Activated CD8-positive, alpha-beta memory T cell treated with anti-CD3 and anti-CD28 coated beads for 4 hours (primary cell): ENCODE results near the gene FBXO24.
"Not testable (repeated sequence)": the region's sequence is repeated elsewhere in the genome, so short reads cannot be mapped to it uniquely, and the experiment has no call there.

Experiments used
- DNase-seq, 2 donors: peaks; one replicate each; pipeline ENCODE4 v3.0.0-alpha.2; 2020; ENCODE audit warnings: low read depth in 2 of 2

Gene FBXO24, protein sequence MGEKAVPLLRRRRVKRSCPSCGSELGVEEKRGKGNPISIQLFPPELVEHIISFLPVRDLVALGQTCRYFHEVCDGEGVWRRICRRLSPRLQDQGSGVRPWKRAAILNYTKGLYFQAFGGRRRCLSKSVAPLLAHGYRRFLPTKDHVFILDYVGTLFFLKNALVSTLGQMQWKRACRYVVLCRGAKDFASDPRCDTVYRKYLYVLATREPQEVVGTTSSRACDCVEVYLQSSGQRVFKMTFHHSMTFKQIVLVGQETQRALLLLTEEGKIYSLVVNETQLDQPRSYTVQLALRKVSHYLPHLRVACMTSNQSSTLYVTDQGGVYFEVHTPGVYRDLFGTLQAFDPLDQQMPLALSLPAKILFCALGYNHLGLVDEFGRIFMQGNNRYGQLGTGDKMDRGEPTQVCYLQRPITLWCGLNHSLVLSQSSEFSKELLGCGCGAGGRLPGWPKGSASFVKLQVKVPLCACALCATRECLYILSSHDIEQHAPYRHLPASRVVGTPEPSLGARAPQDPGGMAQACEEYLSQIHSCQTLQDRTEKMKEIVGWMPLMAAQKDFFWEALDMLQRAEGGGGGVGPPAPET

DNA sequence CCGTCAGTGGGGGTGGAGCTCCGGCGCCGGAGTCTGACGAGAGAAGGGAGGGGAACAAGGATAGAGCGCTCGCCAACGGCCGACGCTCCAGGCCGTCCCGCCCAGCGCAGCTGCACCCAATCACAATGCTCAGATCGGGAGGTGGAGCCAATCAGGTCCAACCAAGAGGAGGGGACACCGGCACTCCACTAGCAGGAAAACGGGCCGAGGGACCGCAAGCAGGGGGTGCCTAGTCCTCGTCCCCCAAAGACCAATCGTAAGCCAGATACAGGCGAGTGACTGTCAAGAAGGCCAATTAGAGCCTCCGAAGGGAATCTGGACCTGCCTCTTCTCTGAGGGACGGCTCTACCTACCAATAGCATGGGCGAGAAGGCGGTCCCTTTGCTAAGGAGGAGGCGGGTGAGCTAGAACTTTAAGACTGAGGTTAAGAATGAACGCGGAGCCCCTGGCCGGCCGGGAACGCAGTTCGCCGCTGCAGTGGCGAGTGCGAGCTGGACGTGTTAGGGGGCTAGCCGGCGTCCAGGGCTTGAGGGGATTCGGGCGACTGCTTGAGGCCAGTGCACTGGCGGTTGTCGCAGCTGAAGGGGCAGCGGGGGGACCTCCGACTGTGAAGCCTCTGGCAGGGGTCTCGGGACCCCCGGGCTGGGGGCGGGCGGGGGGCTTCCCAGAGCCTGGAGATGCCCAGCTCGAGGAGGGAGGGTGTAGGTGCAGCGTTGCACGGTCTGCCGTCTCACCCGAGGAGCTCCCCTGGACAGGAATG is at the start of gene FBXO24:
TSS of gene FBXO24 (plus strand) at position 63 of the 760 bp plus-strand sequence. CDS start at position 361, 298 bp downstream.
- DNase-seq: peak; percentile 97 to 99

DNA sequence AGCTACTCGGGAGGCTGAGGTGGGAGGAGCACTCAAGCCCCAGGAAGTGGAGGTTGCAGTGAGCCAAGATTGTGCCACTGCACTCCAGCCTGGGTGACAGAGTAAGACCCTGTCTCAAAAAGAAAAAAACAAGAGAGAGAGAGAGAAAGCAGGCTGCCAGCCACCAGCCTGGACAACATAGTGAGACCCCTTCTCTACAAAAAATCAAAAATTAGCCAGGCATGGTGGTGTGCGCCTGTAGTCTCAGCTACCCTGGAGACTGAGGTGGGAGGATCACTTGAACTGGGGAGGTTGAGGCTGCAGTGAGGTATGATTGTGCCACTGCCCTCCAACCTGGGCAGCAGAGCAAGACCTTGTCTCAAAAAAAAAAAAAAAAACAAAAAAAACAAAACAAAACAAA is 49.4 kb upstream of the FBXO24 start:
- DNase-seq: not testable (repeated sequence)

DNA sequence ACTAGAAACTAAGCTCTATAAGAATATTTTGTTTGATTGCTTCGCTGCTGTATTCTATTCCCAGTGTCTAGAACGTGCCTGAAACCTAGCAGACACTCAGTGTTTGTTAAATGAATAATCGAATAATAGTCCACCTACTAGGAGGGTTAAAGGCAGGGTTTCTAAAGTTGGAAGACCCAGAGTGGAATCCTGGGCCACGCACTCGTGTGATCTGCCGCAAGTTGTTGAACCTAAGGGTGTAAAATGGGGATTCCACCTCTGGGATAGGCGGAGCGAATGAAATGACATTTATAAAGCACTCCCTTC is 47.8 kb upstream of the FBXO24 start:
- DNase-seq: no peak

DNA sequence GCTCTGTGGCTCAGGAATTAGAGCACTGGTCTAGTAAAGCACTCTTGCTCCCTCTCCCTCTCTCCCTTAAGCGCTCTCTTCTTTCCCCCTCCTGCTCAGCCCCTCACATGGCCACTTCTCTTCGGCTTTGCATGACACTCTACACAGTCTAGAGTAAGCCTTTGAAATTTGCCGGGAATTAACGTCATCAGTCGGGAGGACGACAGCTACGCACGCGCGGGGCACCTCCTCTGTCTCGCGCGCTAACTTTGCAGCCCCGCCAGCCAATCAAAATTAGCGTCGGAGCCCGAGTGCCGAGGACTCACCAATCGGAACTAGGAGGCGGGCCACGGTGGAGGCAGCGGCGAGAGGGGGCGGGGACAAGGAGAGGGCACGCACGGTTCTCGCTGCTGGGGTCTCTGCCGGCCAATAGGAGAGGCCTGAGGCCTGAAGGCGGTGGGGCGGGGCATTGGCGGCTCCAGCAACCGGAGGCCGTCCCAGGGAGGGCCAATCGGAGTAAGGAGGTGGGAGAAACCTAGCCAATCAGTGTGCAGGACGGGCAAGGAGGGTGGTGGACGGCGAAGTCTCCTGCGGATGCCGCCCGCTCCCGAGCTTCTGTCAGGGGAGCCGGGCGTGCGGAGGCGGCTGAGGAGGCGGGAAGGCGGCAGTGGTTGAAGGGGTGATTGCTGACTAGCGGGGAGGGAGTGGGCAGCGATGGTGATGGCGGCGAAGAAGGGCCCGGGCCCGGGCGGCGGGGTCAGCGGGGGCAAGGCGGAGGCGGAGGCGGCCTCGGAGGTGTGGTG is 47.3 kb upstream of the FBXO24 start, which contains the start of gene AGFG2:
TSS of gene AGFG2 (plus strand) at position 550 of the 782 bp plus-strand sequence. CDS start at position 694, 144 bp downstream.
- DNase-seq: peak; percentile 100

DNA sequence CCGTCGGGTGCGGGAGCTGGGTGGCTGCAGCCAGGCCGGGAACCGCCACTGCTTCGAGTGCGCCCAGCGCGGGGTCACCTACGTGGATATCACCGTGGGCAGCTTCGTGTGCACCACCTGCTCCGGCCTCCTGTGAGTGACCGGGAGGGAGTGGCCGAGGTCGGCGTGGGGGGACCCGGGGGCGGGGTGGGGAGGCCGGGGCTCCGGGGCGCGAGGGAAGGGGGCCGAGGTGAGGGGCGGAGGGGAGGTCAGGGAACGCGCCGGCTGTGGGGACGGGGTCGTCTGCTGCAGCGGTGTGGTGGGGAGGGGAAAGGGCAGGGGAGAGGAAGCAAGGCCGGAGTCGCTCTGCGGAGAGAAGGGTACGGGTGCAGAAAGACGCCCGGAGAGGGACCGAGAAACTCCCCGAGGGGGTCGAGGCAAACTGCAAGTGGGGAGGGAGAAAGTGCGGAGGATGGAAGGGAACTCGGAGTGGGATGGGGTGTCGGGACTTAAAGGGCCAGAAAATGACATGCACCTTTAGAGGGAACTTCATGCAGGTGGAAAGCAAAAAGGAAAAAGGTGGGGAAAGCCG is 46.6 kb upstream of the FBXO24 start:
- no peak for DNase-seq

DNA sequence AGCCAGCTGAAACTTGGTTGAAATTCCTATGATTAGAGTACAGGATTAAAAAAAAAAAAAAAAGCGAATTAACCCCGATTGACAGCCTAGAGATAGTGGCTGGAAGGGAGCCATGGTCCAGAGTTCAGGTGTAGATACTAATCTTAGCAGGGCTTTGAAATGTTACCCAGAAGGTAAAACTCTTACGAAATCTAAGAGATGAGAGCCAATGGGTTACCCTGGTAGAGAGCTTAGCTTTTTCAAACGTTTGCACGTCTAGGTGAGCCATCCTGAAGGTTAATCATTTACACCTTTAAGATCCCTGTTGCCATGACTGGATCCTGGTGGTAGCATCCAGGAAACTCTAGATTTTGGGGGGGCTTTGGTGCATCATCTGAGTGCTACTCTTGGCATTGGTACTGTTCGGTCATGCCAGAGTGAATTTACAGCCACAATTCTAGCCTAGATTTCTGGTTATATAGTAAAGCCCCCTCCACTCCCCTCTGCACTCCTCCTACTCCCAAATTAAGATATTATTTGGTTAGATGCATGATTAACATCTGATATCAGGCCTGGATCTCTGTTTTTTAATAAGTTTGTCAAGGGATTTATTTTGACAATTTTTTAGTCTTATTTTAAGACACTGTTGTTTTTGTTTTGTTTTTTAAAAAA is 45.9 kb upstream of the FBXO24 start:
- no peak for DNase-seq

DNA sequence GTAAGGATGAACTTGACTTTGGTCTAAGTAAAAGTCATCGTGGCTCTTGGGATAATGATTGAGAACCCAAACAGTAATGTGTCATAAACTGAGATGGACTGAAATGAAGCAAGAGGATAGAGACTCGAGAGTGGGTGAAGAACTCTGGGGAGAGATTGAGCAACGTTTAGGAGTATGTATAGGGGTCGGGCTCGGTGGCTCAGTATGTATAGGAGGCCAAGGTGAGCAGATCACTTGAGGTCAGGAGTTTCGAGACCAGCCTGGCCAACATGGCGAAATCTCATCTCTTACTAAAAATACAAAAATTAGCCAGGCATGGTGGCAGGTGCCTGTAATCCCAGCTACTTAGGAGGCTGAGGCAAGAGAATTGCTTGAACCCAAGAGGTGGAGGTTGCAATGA is 44.8 kb upstream of the FBXO24 start:
- not testable (repeated sequence) for DNase-seq

DNA sequence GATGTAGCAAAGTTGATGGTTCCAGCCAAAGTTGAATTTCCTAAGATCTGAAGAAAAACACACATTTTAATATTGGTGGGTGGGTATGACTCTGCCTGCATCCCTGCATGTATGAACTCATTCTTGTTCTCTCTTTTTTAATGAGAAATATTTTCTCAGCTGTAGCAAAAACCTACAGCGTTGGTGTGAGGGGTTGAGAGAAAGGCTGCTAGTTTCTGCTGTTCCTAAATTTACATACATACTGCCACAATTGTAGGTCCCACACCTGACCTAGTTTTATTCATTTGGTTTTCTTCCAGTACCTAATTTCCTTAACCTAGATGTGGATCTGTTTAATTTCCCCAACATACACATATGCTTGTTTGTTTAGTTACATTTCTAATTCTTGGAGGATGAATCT is 42.5 kb upstream of the FBXO24 start:
- no peak for DNase-seq

DNA sequence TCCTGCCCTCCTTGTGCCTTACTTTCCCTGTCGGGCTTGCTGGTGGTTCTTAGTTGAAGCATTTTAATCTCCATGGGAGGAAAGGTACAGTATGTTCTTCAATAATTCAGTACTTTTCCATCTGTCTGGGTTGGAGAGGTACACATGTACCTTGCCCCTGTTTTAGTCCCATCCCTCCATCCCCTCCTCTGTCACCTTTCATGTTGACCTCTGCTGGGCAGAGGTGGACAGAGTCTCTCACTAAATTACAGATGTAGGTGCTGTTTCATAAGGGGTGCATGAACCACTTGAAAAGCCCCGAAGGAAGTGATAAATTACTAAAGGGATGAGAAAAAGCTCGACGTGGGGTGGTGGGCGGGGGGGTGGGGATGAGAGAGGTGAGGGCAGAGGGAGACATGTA is 41.7 kb upstream of the FBXO24 start:
- no peak for DNase-seq

DNA sequence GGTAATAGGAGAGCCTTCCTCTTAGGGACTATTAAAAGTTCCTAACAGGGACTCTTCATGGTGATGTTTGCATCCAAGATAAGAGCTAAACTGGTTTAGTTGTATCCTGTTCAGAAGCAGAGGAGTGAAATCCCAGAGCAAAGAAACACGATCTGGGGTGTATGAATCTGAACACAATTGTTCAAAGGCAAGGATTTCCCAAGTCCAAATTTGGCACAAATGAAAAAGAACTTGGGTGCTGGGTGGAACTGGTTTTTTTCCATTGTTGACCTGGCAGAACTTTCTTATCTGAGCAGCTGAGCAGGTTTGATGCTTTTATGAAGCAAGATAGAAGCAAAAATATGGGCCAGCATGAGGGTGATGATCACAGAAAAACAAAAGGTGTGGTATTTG is 41.2 kb upstream of the FBXO24 start:
- no peak for DNase-seq

DNA sequence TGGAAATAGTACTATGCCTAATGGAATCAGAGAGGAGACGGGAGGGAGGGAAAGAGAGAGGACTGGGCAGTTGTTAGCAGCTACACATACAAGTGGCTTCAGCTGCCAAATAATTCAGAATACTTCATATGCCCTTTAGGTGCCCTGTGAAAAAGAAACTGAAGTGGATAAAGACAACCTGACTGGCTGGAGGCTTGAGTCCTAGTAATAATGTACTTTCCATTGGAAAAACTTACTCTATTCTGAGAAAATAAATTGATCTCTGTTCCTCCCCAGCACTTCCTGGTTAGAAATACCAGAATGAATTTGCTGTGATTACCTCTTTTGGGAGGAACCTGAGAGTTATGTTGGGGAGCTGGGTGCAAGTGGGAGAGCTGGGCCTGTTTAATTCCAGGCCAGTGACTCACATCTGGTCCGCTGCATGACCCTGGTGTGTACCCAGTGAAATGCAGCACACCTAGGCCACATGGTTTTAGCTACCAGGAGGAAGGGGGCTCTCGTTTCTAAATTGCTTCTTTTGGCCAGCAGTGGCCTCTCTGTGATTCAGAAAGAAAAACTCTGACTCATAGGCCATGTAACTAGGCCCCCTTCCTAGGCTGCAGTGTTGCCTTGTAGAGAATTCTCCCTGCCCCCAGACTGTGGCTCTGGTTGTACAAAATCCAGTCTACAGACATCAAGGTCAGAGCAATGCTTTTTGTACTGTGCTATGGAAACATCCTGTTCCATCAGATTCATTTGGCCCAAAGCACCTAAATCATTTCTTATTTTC is 40.6 kb upstream of the FBXO24 start:
- DNase-seq: peak in 1 of 2 donors; percentile 20

DNA sequence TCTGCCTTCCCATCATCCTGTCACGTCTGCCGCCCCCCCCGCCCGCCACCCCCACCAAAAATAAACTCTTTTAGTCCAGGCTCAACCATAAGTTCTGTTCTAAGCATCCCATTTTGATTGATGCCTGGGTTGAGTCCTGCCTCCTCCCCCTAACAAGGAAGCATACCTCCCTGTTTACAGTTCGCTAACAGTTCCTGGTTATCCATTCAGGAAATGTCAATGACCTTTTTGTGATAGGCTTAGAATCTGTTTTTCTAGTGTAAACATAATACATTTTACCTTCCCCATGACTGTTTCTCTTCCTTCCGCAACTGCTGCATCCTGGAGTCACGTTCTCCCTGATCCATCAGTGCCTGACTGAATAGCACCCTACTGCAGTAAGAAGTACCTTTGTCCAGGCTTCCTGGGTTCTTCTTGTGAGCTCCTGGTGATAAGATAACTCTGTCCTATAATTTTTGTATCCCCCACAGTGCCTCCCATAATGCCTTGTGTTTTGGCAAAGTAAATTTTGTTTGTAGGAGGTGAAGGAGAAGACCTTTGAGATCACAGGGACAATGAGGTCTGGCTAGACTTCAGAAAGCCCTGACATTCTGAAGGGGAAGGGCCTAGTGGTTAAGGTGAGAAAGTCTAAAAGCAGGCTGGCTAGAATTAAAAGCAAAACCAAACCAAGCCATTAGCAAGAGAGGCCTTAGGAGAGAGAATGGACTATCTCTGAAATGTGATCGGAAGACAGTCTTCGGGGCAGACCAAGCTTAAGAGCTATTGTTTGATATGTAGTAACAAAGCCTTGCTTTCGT is 39.8 kb upstream of the FBXO24 start:
- DNase-seq: no peak

DNA sequence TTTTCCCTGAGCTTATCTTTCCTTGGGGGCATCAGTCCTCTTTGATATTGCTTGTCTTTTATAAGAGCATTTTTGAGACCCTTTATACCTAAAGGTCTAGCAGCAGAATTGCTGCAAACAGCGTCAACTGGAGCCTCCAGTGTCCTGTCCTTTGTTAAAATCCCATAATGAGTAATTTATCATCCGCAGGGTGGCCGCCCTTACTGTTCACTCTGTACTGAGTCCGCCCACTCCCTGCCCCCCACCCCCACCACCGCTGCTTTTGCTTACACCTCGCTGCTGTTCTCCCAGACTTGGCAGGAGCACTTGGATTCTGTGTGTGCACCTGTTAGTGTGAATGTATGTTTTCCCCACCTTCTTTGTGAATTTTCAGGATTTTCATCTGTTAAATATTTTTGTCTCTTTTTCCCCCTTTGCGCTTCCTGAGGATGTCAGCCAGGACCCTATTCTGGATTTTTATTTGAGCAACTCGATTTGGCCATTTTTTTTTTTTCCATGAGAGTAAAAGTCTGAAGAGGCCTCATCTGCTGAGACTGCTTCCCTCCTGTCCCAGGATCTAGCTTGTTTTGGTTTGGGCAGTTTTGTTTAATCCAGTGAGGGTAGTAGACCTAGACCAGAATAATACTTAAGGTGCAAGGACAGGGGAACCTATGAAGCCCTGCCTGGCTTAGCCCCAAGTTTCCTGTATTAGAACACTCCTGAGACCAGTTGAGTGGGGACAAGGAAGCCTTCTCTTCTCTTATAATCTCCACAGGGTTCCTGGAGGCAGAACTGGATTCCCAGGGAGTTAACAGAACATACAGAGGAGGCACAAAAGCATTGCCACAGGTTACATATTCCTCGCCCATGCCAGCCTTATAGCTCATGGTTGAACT is 39.0 kb upstream of the FBXO24 start:
- no peak for DNase-seq

DNA sequence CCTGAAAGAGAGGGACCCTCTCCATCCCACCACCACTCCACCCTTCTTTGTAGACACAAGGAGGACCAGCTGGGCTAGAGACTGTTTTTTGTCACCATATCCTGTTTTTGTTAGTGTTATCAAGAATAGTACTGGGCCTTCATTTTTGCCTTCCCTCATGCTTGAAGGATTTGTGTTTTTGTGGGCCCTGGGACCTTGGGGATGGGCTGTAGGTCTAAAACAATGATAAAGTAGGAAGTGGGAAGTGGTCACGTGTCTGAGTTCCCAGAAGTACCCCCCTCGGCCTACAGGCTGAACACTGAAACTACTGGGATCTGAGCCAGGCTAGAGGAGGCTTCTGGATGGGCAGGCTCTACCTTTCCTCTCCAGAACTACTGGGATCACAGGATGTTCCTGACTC is 38.3 kb upstream of the FBXO24 start:
- no peak for DNase-seq

DNA sequence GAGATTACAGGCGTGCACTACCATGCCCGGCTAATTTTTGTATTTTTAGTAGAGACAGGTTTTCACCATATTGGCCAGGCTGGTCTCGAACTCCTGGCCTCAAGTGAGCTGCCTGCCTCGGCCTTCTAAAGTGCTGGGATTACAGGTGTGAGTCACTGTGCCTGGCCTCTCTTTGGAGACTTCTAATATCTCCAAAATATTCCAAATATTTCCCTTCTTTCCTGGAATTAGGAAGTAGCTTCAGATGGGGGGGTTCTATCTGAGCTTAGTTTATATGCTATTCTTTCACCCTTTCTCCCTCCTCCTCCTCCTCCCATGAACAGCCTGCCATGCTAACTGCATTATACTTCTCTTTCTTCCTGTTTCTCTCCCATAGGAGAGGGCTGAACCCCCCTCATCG is 37.7 kb upstream of the FBXO24 start:
- not testable (repeated sequence) for DNase-seq

DNA sequence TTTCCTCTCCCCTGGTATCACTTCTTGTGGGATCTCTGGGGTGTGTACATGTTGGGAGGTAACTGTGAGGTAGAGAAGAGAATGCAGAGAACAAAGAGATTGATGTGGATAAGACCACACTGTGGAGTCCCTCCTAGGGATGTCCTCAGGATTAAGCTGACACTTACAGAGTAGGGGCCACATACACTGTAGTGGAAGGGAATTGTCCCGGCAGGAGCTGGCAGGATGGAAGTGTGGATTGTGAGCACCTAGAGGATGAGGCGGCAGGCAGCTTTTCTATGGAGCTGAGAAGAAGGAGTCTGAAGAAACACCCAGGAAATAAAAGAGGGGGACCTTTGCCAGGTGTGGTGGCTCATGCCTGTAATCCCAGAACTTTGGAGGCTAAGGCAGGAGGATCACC is 33.6 kb upstream of the FBXO24 start:
- no peak for DNase-seq

DNA sequence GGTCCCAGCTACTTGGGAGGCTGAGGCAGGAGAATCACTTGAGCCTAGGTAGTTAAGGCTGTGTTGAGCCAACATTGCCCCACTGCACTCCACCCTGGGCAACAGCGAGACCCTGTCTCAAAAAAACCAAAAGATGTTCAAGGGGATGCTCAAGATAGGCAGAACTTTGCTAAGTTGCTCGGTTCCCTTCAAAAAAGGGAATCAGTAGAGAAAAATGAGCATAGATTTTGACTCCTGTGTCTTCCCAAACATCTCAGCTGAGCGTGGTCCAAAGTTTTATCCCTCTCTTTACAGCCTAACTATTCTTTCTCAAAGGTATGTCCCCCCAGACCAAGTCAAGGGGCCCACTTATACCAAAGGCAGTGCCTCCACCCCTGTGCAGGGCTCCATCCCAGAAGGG is 33.1 kb upstream of the FBXO24 start:
- no peak for DNase-seq

DNA sequence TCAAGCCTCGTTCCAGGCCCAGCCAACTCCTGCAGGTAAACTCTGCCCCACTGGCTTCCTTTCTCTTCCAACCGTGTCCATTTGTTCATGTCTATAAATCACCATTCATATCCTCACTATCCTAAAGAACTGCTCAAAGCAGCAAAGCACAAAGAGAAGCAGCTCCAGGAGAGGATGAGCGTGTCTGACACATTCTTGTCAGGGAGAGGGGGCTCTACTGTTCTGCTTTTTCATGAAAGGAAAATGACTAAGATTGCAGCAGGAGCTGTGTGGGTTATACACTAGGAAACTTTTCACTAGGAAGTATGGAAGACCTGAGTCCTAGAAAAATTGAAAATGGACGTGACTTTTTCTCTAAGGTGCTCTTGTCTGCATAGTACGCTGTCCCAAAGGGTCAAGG is 30.4 kb upstream of the FBXO24 start:
- DNase-seq: no peak

DNA sequence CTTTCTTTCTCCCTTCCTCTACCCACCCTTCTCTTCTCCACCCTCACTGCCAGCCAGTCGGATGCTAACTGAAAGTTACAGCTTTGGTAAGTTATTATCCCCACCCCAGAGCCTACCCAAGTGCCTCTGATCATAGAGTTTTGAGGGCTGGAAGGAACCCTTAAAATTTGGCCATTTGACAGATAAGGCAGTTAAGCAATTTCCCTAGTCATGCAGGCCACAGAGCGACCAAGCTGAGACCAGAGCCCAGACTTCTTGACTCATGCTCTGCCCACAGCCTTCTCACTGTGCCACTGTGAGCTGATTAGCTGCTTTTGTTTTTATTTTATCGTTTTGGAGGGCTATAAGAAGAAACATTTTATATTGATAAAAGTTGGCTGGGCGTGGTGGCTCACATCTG is 29.6 kb upstream of the FBXO24 start:
- no peak for DNase-seq
